GM12873 (cell line): ENCODE results near the gene PTPRG.

Source experiments
- TF ChIP-seq, protein P1 (sequence below): IDR thresholded peaks from 2 replicates; pipeline ENCODE4 v1.5.1; 2012; ENCODE audit warnings: low read depth, mild to moderate bottlenecking, moderate library complexity, low read length, control low read depth; ENCODE audit not compliant: insufficient read depth; ENCODE audit errors: missing control alignments

PTPRG gene

GRCh38 chr3:62041681-62042080 lies 480.3 kb downstream of the PTPRG start:
- TF ChIP-seq, protein P1, sequence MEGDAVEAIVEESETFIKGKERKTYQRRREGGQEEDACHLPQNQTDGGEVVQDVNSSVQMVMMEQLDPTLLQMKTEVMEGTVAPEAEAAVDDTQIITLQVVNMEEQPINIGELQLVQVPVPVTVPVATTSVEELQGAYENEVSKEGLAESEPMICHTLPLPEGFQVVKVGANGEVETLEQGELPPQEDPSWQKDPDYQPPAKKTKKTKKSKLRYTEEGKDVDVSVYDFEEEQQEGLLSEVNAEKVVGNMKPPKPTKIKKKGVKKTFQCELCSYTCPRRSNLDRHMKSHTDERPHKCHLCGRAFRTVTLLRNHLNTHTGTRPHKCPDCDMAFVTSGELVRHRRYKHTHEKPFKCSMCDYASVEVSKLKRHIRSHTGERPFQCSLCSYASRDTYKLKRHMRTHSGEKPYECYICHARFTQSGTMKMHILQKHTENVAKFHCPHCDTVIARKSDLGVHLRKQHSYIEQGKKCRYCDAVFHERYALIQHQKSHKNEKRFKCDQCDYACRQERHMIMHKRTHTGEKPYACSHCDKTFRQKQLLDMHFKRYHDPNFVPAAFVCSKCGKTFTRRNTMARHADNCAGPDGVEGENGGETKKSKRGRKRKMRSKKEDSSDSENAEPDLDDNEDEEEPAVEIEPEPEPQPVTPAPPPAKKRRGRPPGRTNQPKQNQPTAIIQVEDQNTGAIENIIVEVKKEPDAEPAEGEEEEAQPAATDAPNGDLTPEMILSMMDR: no peak

GRCh38 chr3:62044874-62045411 lies 483.6 kb downstream of the PTPRG start:
- TF ChIP-seq, protein P1: no peak

- TF ChIP-seq, protein P1: no peak
Observed at GRCh38 chr3:62046326-62046725, 485.0 kb downstream of the PTPRG start.

- TF ChIP-seq, protein P1: no peak
Observed at GRCh38 chr3:62048577-62048976, 487.2 kb downstream of the PTPRG start.

DNA sequence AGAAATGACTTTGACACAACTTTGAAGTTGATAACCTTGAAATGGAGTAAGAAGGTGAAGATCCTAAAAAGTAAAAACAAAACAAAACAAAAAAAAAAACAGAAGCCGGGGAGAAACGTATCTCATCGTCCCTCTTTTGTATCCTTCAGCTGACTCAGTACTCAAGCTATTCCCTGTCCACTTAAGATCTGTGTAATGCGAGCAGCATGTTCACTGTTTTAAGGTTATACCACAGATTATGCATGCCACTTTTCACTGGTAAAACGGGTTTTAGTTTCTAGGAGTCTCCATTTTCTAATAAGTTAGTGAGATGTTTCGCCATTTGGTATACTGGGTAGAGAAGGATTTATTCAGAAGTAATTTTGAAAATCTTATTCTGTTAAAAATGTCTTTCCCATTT lies 487.7 kb downstream of the PTPRG start:
- TF ChIP-seq, protein P1: no peak

DNA sequence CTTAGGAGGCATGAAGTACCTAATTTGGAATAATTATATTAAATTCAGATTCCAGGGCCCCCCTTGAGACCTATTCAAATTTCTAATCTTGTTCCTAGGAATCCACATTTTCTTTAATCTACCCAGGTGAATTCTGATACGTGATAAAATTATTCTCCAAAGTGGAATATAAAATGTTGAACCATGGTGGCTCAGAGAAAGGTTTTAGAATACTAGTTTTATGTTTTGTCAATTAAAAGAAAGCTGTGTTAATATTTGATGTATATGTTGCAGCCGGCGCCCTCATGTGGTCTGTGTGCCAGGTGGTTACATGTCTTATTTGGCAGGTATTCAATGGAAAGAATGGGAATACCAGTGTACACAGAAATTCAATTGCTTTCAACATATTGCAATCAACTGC lies 490.1 kb downstream of the PTPRG start:
- TF ChIP-seq, protein P1: peak; percentile 9

DNA sequence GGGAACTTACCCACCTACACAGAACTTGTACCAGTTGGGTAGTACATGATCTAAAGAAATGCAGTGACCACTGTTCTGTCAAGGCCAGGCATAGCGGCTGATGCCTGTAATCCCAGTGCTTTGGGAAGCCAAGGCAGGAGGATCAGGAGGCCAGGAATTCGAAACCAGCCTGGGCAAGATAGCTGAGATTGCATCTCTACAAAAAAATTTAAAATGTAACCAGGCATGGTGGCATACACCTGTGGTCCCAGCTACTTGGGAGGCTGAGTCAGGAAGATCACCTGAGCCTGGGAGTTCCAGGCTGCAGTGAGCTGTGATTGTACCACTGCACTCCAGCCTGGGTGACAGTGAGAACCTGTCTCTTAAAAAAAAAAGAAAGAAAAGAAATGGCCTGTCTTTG lies 491.0 kb downstream of the PTPRG start:
- TF ChIP-seq, protein P1: no peak
